H1 (cell line): Measurements from ENCODE around the gene PLCL1. TPM values are rescaled to one million over a fixed set of nuclear protein-coding genes. Genes with fewer than 3 reads are reported as not detected.

ENCODE experiments used
- CTCF ChIA-PET: fragments of 300-600 bp; sonication (Branson Sonifier 250); formaldehyde crosslinking; loops from one replicate; lab custom pipeline; 2021; ENCODE audit not compliant: partially characterized antibody; lab: Charles Lee
- POLR2A ChIA-PET: fragments of 300-600 bp; sonication (Branson Sonifier 250); formaldehyde crosslinking; loops from one replicate; lab custom pipeline; 2021; ENCODE audit warnings: inconsistent platforms; ENCODE audit not compliant: partially characterized antibody; lab: Charles Lee
- DNase-seq, 2 experiments: peaks; one replicate each; pipeline versions ENCODE4 v3.0.0 to v3.0.0-alpha.2; 2010 to 2022; ENCODE audit warnings: low spot score in 2 of 2, low read depth in 1 of 2, mixed read lengths in 1 of 2
- FAIRE-seq: peaks from 2 replicates; lab custom pipeline; 2011; peaks lifted over from hg19 to GRCh38; lab: Jason Lieb, UNC
- H2AFZ ChIP-seq: 2 replicates; pipeline ENCODE4 v1.8.1; 2012; ENCODE audit warnings: low read length, inconsistent platforms
- H2AK5ac ChIP-seq: 2 replicates; pipeline ENCODE4 v1.6.1; 2013; ENCODE audit warnings: low read depth, low read length
- H2BK120ac ChIP-seq: replicated peaks from 2 replicates; pipeline ENCODE3; 2013; ENCODE audit warnings: low read depth, low read length, inconsistent platforms
- H2BK12ac ChIP-seq: 2 replicates; pipeline ENCODE4 v1.6.1; 2013; ENCODE audit warnings: low read depth, low read length
- H2BK15ac ChIP-seq: 2 replicates; pipeline ENCODE4 v1.6.1; 2013; ENCODE audit warnings: low read length
- H2BK20ac ChIP-seq: 2 replicates; pipeline ENCODE4 v1.6.1; 2013; ENCODE audit warnings: low read length
- H2BK5ac ChIP-seq: 2 replicates; pipeline ENCODE4 v1.6.1; 2013; ENCODE audit warnings: low read depth, low read length
- H3K14ac ChIP-seq: 2 replicates; pipeline ENCODE4 v1.6.1; 2013; ENCODE audit warnings: inconsistent platforms; ENCODE audit not compliant: insufficient read length
- H3K18ac ChIP-seq: 2 replicates; pipeline ENCODE4 v1.6.1; 2013; ENCODE audit warnings: low read length; ENCODE audit errors: extremely low read depth
- H3K23ac ChIP-seq: 2 replicates; pipeline ENCODE4 v1.6.1; 2013; ENCODE audit warnings: inconsistent platforms; ENCODE audit not compliant: insufficient read length
- H3K23me2 ChIP-seq: 2 replicates; pipeline ENCODE4 v1.6.1; 2013; ENCODE audit warnings: low read depth, low read length
- H3K27ac ChIP-seq: 2 replicates; pipeline ENCODE4 v1.6.1; 2011; ENCODE audit warnings: low read depth, low read length, inconsistent platforms
- H3K27me3 ChIP-seq, 4 experiments: replicated peaks in 1 of 4; 1 replicate in 1 of 4; 2 replicates in 3 of 4; pipeline versions ENCODE4 v1.6.1 to v1.8.1; 2011 to 2013; ENCODE audit warnings: low read length in 3 of 4, mild to moderate bottlenecking in 3 of 4, inconsistent platforms in 2 of 4, mixed read lengths in 2 of 4, moderate library complexity in 1 of 4; ENCODE audit not compliant: control insufficient read depth in 3 of 4, insufficient read depth in 3 of 4; ENCODE audit errors: extremely low read depth in 1 of 4
- H3K36me3 ChIP-seq, 4 experiments: 2 replicates each; pipeline versions ENCODE4 v1.6.1 to v1.8.1; 2011 to 2013; ENCODE audit warnings: mild to moderate bottlenecking in 4 of 4, low read length in 3 of 4, moderate library complexity in 2 of 4, control low read depth in 1 of 4, inconsistent platforms in 1 of 4; ENCODE audit not compliant: insufficient read depth in 4 of 4, control insufficient read depth in 2 of 4
- H3K4ac ChIP-seq: replicated peaks from 2 replicates; pipeline ENCODE3; 2013; ENCODE audit warnings: low read length, low read depth, mixed read lengths, inconsistent platforms; ENCODE audit not compliant: insufficient read length
- H3K4me1 ChIP-seq, 4 experiments: replicated peaks in 1 of 4; 1 replicate in 1 of 4; 2 replicates in 3 of 4; pipeline versions ENCODE4 v1.6.1 to v1.8.1; 2011 to 2013; ENCODE audit warnings: low read length in 3 of 4, inconsistent platforms in 2 of 4, mixed read lengths in 1 of 4; ENCODE audit not compliant: insufficient read depth in 4 of 4, control insufficient read depth in 3 of 4
- H3K4me2 ChIP-seq, 2 experiments: 2 replicates each; pipeline versions ENCODE4 v1.6.1 to v1.8.1; 2011 to 2013; ENCODE audit warnings: low read depth in 2 of 2, low read length in 2 of 2, control low read depth in 1 of 2, inconsistent platforms in 1 of 2, mild to moderate bottlenecking in 1 of 2; ENCODE audit not compliant: insufficient read depth in 1 of 2
- H3K4me3 ChIP-seq, 4 experiments: fragments of 200-600, 300-600 bp in 1 of 4; sonication (generic), shearing (Covaris generic), sonication (Bioruptor Twin) in 1 of 4; 2 replicates each; pipeline versions ENCODE4 v1.5.1 to v1.8.1; 2011 to 2016; ENCODE audit warnings: low read length in 4 of 4, low read depth in 3 of 4, control low read depth in 2 of 4, inconsistent platforms in 2 of 4, mild to moderate bottlenecking in 2 of 4, mixed read lengths in 1 of 4, moderate library complexity in 1 of 4; ENCODE audit not compliant: insufficient read depth in 2 of 4; ENCODE audit errors: extremely low read depth in 1 of 4
- H3K56ac ChIP-seq: replicated peaks from 2 replicates; pipeline ENCODE3; 2013; ENCODE audit warnings: low read depth, mild to moderate bottlenecking, mixed read lengths, low read length, inconsistent platforms; ENCODE audit not compliant: insufficient read length
- H3K79me1 ChIP-seq: 2 replicates; pipeline ENCODE4 v1.6.1; 2013; ENCODE audit warnings: low read depth, low read length, control low read depth
- H3K79me2 ChIP-seq, 2 experiments: 2 replicates each; pipeline versions ENCODE4 v1.6.1 to v1.8.1; 2012 to 2013; ENCODE audit warnings: low read length in 2 of 2, mild to moderate bottlenecking in 2 of 2, inconsistent platforms in 1 of 2; ENCODE audit not compliant: insufficient read depth in 2 of 2, control insufficient read depth in 1 of 2
- H3K9ac ChIP-seq, 4 experiments: replicated peaks in 1 of 4; 1 replicate in 1 of 4; 2 replicates in 3 of 4; pipeline versions ENCODE4 v1.6.1 to v1.8.1; 2011 to 2013; ENCODE audit warnings: low read depth in 3 of 4, low read length in 3 of 4, control low read depth in 2 of 4, mild to moderate bottlenecking in 2 of 4, moderate library complexity in 2 of 4, inconsistent platforms in 1 of 4; ENCODE audit errors: extremely low read depth in 1 of 4
- H3K9me3 ChIP-seq, 2 experiments: 2 replicates each; pipeline versions ENCODE4 v1.6.1 to v1.8.1; 2012 to 2013; ENCODE audit warnings: mild to moderate bottlenecking in 2 of 2, moderate library complexity in 2 of 2, control low read depth in 1 of 2, inconsistent platforms in 1 of 2, low read depth in 1 of 2, low read length in 1 of 2, mixed read lengths in 1 of 2; ENCODE audit not compliant: insufficient read depth in 2 of 2
- H4K20me1 ChIP-seq, 2 experiments: replicated peaks in 1 of 2; 2 replicates each; pipeline versions ENCODE3 to v1.8.1; 2011 to 2013; ENCODE audit warnings: inconsistent platforms in 2 of 2, low read length in 2 of 2, mild to moderate bottlenecking in 1 of 2; ENCODE audit not compliant: insufficient read depth in 2 of 2, control insufficient read depth in 1 of 2
- H4K5ac ChIP-seq: 2 replicates; pipeline ENCODE4 v1.6.1; 2013; ENCODE audit warnings: low read length, low read depth, mixed read lengths, inconsistent platforms; ENCODE audit not compliant: insufficient read length
- H4K8ac ChIP-seq: 2 replicates; pipeline ENCODE4 v1.8.0; 2013; ENCODE audit warnings: mild to moderate bottlenecking, moderate library complexity, low read length, inconsistent platforms; ENCODE audit not compliant: insufficient read depth; ENCODE audit errors: extremely low read depth
- H4K91ac ChIP-seq: replicated peaks from 2 replicates; pipeline ENCODE3; 2013; ENCODE audit warnings: low read length, mixed read lengths, inconsistent platforms; ENCODE audit not compliant: insufficient read length
- BRCA1 ChIP-seq: IDR thresholded peaks from 2 replicates; pipeline ENCODE4 v1.6.1; 2012; ENCODE audit warnings: low read depth, low read length, improper control_type of control experiment
- CHD1 ChIP-seq: IDR thresholded peaks from 2 replicates; pipeline ENCODE4 v1.6.1; 2012; ENCODE audit warnings: low read depth, low read length, improper control_type of control experiment
- EGR1 ChIP-seq: IDR thresholded peaks from 2 replicates; pipeline ENCODE4 v1.6.1; 2011; ENCODE audit warnings: low read depth, low read length, borderline replicate concordance
- NANOG ChIP-seq: IDR thresholded peaks from 2 replicates; pipeline ENCODE4 v1.6.1; 2011; ENCODE audit warnings: low read length, low read depth, mild to moderate bottlenecking, inconsistent platforms; ENCODE audit not compliant: insufficient read depth, poor library complexity, severe bottlenecking
- PHF8 ChIP-seq: fragments of 200-600 bp; sonication (generic); conservative IDR thresholded peaks from 2 replicates; pipeline ENCODE4 v1.7.1; 2012; ENCODE audit warnings: low read depth, mild to moderate bottlenecking, inconsistent platforms, low read length, moderate library complexity
- POLR2A ChIP-seq, 2 experiments: IDR thresholded peaks; 1 replicate in 1 of 2; 2 replicates in 1 of 2; pipeline ENCODE4 v1.6.1; 2011; ENCODE audit warnings: low read depth in 2 of 2, low read length in 2 of 2, mild to moderate bottlenecking in 2 of 2; ENCODE audit errors: control extremely low read depth in 1 of 2
- RFX5 ChIP-seq: IDR thresholded peaks from 2 replicates; pipeline ENCODE4 v1.6.1; 2011; ENCODE audit warnings: low read depth, low read length, improper control_type of control experiment, borderline replicate concordance
- RNF2 ChIP-seq: fragments of 200-900, 300-1000 bp; sonication (generic); IDR thresholded peaks from 2 replicates; pipeline ENCODE4 v1.7.1; 2016; ENCODE audit warnings: borderline replicate concordance, low read depth, mild to moderate bottlenecking, antibody characterized with exemption, low read length; ENCODE audit not compliant: poor library complexity, severe bottlenecking; ENCODE audit errors: missing control alignments
- SP1 ChIP-seq: IDR thresholded peaks from 2 replicates; pipeline ENCODE4 v1.6.1; 2011; ENCODE audit warnings: low read depth, low read length
- WGBS, 2 experiments: shearing (Covaris generic) in 1 of 2; methylation state at CpG; one replicate each; pipeline versions ENCODE4 v1.1.6 to v1.1.7; 2013 to 2015; ENCODE audit warnings: low lambda C conversion rate in 2 of 2, mixed read lengths in 2 of 2, inconsistent platforms in 1 of 2, low coverage in 1 of 2, missing lambda C conversion rate in 1 of 2; ENCODE audit not compliant: insufficient replicate concordance in 2 of 2, insufficient coverage in 1 of 2, insufficient read length in 1 of 2; ENCODE audit errors: extremely low coverage in 1 of 2, missing lambda C conversion rate in 1 of 2; 5-methylcytosine and 5-hydroxymethylcytosine counted together
- polyA plus RNA-seq, 7 experiments: library from polyadenylated mRNA; depleted of rRNA in 3 of 7; stranded (reverse) in 5 of 7; unstranded in 2 of 7; fragments of >200 nt in 5 of 7; fragments of 200-250 nt in 2 of 7; gene quantifications; 1 replicate in 5 of 7; 2 replicates in 1 of 7; 4 replicates in 1 of 7; pipeline versions ENCODE4 v1.2.1 to v1.2.3, GENCODE V29; 2011 to 2013; ENCODE audit warnings: missing spikeins in 2 of 7, mixed read lengths in 2 of 7
- total RNA-seq: library from RNA; stranded (reverse); fragmentation: NEBNext Ultra II Directional; extraction: Animal tissue kit (Norgen Biotek cat#: 25700); gene quantifications from 2 replicates; pipeline ENCODE4 v1.2.1, GENCODE V29; 2021

Gene PLCL1
- total and polyA plus RNA-seq, 2 of the 8 experiments (the other 6 are each of a cell fraction or from before 2014, with no cell fraction given) = not detected

DNA sequence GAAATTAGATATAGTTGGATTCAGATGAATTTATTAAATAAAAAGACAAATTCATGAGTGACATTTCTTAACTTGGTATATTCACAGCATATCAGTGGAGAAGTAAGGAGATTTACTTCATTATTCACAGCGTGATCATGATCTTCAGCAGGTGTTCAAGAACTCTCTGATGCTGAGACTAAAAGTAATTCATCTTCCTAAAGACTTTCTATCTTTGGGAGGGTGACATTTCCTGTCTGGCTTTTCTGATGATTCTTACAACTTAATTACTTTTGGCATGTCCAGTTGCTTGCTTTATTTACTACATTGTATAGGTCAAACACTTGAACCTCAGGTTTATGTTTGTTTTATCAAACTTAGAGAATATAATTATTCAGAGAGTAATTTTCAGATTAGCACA lies 224.6 kb downstream of the PLCL1 start:
- H3K4me1 ChIP-seq = no peaks in the 10 kb centered on the region
- TF ChIP-seq RFX5 = no peak
- no peak for TF ChIP-seq NANOG
- no peak for TF ChIP-seq CHD1
- TF ChIP-seq EGR1 = no peak
- TF ChIP-seq POLR2A (IDR thresholded peaks at IDR 0.05; ENCODE audit: control extremely low read depth in 1 of 2, low read depth in 2 of 2, low read length in 2 of 2) = no peak
- no peak for TF ChIP-seq RNF2
- no peak for TF ChIP-seq SP1
- TF ChIP-seq BRCA1 = no peak
- TF ChIP-seq PHF8 = no peak
- no peak overlapping the region for H3K9ac ChIP-seq
- no peak overlapping the region for H2BK5ac ChIP-seq
- FAIRE-seq (no peak), DNase-seq (no peak)
- H2BK12ac ChIP-seq = no peak overlapping the region
- H2AK5ac ChIP-seq = no peak overlapping the region
- no peak overlapping the region for H3K4me2 ChIP-seq
- no peak overlapping the region for H3K14ac ChIP-seq
- H2BK120ac ChIP-seq = no peak overlapping the region
- H4K8ac ChIP-seq = no peak overlapping the region
- H3K18ac ChIP-seq = no peak overlapping the region
- H3K4me3 ChIP-seq = no peak overlapping the region
- no peak overlapping the region for H3K4ac ChIP-seq
- no peak overlapping the region for H2AFZ ChIP-seq
- H3K79me2 ChIP-seq = no peaks in the 10 kb centered on the region
- no peak overlapping the region for H4K5ac ChIP-seq
- no peaks in the 10 kb centered on the region for H4K20me1 ChIP-seq
- no peak overlapping the region for H3K56ac ChIP-seq
- no peak overlapping the region for H2BK20ac ChIP-seq
- H3K23me2 ChIP-seq = no peaks in the 10 kb centered on the region
- no peaks in the 10 kb centered on the region for H3K79me1 ChIP-seq
- H2BK15ac ChIP-seq = no peak overlapping the region
- H3K27ac ChIP-seq = no peak overlapping the region
- no peak overlapping the region for H4K91ac ChIP-seq
- CTCF ChIA-PET = no interaction called here
- H3K9me3 ChIP-seq = no peaks in the 10 kb centered on the region
- WGBS, 2 experiments = 95% methylated on average over 1 of the region's 1 CpG; no CpG with 5 or more reads in 1 of the 2 experiments
- no peaks in the 10 kb centered on the region for H3K36me3 ChIP-seq
- H3K23ac ChIP-seq = no peak overlapping the region
- H3K27me3 ChIP-seq = no peaks in the 10 kb centered on the region
- POLR2A ChIA-PET = no interaction called here
